Epithelial cell of proximal tubule (primary cell): Measurements from ENCODE around the gene OSBPL8. TPM values are rescaled to one million over a fixed set of nuclear protein-coding genes. Genes with fewer than 3 reads are reported as not detected.
A peak's percentile ranks its signal among the peaks of the same experiment; 100 is the strongest.

Experiments used
- DNase-seq: peaks from one replicate; pipeline ENCODE4 v3.0.0-alpha.2; 2011; ENCODE audit warnings: low read depth
- H3K4me3 ChIP-seq: 2 replicates; pipeline ENCODE4 v1.5.1; 2011; ENCODE audit warnings: low read depth, mild to moderate bottlenecking, low read length
- CTCF ChIP-seq: conservative IDR thresholded peaks from 2 replicates; pipeline ENCODE4 v1.5.1; 2012; ENCODE audit warnings: low read depth, mild to moderate bottlenecking, low read length
- total RNA-seq: library from RNA; depleted of rRNA; stranded (reverse); fragments of >200 nt; gene quantifications from 2 replicates; pipeline ENCODE4 v1.2.3, GENCODE V29; 2015

The OSBPL8 gene
- total RNA-seq, 1 donor from 2014 or later: 46.5 TPM

- no peak overlapping the region for H3K4me3 ChIP-seq
- no peak for TF ChIP-seq CTCF
- DNase-seq: no peak
Measured at GRCh38 chr12:76360316-76360715, 199.3 kb downstream of the OSBPL8 start.

GRCh38 chr12:76356071-76356470 lies 203.5 kb downstream of the OSBPL8 start:
- no peak for TF ChIP-seq CTCF
- no peak for DNase-seq
- H3K4me3 ChIP-seq: no peak overlapping the region

DNA sequence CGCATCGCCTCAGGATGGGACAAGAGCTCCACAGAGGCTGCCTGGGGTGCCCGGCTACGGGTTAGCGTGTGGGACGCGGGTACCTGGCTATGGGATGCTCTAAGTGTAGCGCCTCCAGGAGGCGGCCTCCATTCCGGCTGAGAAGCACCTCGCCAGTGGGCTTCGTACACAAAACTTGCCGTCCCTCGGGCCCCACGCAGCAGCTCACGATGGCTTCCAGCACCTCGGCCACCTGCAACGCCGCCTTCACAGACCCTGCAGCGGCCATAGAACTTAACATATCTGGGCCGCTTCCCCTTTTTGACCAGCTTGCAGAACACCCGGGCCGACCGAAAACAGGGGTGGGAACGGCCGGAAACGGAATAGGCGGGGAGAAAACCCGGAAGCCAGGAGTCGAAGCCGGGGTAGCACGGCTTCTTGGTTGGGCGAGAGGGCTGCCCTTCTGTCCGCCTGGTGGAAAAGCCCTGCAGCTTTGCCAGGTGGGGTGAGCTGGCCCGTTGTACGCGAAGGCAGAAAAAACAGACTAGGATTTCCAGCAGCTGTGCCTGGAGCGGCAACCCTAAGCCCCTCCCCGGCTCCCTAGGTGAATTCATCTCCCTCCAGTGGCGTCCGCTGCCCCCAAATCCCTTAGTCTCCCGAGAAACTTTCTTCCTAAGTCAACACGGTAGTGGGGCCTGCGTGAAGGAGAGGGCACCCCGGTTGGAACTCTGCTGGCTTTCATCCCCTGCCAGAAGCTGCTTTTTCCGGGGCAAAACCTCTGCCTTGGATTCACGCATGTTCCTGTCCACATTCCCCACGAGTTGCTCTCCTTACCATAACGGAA lies 211.3 kb downstream of the OSBPL8 start, which contains the start of gene BBS10:
Gene BBS10, minus strand, starts transcription at position 337 of the 823 bp plus-strand sequence. Its CDS starts 57 bp downstream, at position 280.
- DNase-seq: peak; percentile 44
- peak; percentile 58 for TF ChIP-seq CTCF
- H3K4me3 ChIP-seq: peak within 1 kb of the TSS; percentile 92

DNA sequence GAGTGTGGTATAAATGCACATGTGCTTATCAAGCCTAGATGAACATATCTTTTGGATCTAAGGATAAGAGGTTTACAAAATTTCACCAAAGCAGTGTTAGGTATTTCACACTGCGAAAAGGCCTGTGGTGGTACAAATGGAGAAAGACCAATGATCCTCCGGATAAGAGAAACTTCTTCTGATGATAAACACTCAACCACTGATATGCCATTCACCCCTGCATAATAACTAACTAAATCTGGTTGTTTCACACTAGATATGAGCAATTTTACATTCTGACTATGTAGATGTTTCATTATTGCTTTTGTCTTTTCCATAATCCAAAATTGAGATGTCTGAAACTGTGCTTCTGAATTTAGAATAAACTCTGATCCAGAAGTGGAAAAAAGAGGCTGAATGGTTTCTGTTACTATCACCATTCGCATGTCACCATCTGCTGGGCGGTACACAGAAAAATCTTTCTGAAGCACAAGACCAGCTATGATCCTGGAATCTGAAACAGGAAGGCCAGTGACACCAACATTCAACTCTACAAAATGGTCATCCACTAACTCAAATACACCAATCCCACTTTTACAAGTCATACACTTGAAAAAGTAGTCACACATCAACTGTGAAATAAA lies 212.7 kb downstream of the OSBPL8 start:
- H3K4me3 ChIP-seq: peak overlapping the region; percentile 92
- TF ChIP-seq CTCF: peak; percentile 70
- DNase-seq: peak; percentile 33

DNA sequence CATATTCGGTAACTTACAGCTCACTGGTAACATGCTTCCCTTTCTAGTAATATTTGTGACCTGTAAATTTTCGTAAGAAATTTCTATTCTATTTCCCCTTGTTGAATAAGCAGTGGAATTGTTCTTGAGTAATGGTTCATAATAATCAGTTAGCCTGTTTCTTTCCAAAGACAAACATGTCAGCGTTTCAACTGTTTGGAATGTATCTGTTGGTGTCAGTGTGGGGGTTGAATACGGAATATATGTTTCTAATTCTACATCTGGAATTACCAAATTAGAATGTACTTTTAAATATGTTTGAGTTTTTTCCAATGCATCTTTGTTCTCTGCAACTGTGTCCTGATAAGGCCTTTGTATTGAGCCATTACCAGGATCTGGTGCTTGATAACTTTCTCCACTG lies 213.3 kb downstream of the OSBPL8 start:
- no peak overlapping the region for H3K4me3 ChIP-seq
- no peak for TF ChIP-seq CTCF
- DNase-seq: no peak

GRCh38 chr12:76345569-76345968 lies 214.0 kb downstream of the OSBPL8 start:
- no peak for TF ChIP-seq CTCF
- DNase-seq: no peak
- no peak overlapping the region for H3K4me3 ChIP-seq
